HCT116 (cell line): ENCODE data around the gene DRAXIN. TPM values are rescaled to one million over a fixed set of nuclear protein-coding genes. Genes with fewer than 3 reads are reported as not detected.
"Not testable (repeated sequence)": the region's sequence is repeated elsewhere in the genome, so short reads cannot be mapped to it uniquely, and the experiment has no call there.

Experiments used
- ATAC-seq: fragments of 200-7000 bp; cut with Tn5 transposase; 2 replicates; pipeline ENCODE4 v1.9.1; 2020; ENCODE audit warnings: mild to moderate bottlenecking, moderate library complexity
- BruUV-seq: library from RNA; stranded (reverse); fragments of 400-500 nt; replicated peaks from 2 replicates; lab custom pipeline; 2021; lab: Mats Ljungman, UMichigan
- CTCF ChIA-PET: fragments of 300-600 bp; sonication (Branson Sonifier 250); formaldehyde crosslinking; loops from one replicate; lab custom pipeline; 2021; ENCODE audit warnings: antibody characterized with exemption; lab: Charles Lee
- POLR2A ChIA-PET: fragments of 300-600, 350-600 bp; sonication (Branson Sonifier 250); formaldehyde crosslinking; loops from one replicate; lab custom pipeline; 2021; ENCODE audit warnings: antibody characterized with exemption; lab: Charles Lee
- RAD21 ChIA-PET, 2 experiments: fragments of 300-600 bp; sonication (Branson Sonifier 250); formaldehyde crosslinking; loops; one replicate each; lab custom pipeline; 2023; ENCODE audit warnings: low total read pairs in 2 of 2; ENCODE audit not compliant: uncharacterized antibody in 2 of 2, unreplicated experiment in 2 of 2, low non-redundant PET in 1 of 2; lab: Charles Lee
- DNase-seq: peaks from one replicate; pipeline ENCODE4 v3.0.0-alpha.2; 2010; ENCODE audit warnings: low read depth, low spot score
- H2AFZ ChIP-seq: fragments of 200-600 bp; shearing (Covaris generic), sonication (generic); 2 replicates; pipeline ENCODE4 v1.6.1; 2017; ENCODE audit warnings: low read depth, mixed run types, mixed read lengths, antibody characterized with exemption, low read length; ENCODE audit not compliant: poor library complexity, severe bottlenecking
- H3K27ac ChIP-seq: 2 replicates; pipeline ENCODE4 v1.5.1; 2012; ENCODE audit warnings: low read depth, low read length
- H3K27me3 ChIP-seq: fragments of 200-600 bp; sonication (generic); 2 replicates; pipeline ENCODE4 v1.6.1; 2016; ENCODE audit warnings: mixed run types, low read length, mixed read lengths; ENCODE audit not compliant: insufficient read depth
- H3K36me3 ChIP-seq, 2 experiments: fragments of 200-500 bp in 1 of 2; fragments of 200-600 bp in 1 of 2; sonication (Bioruptor generic) in 1 of 2; sonication (generic) in 1 of 2; 2 replicates each; pipeline versions ENCODE4 v1.5.1 to v1.6.1; 2014 to 2016; ENCODE audit warnings: low read length in 2 of 2, inconsistent platforms in 1 of 2, mixed read lengths in 1 of 2, mixed run types in 1 of 2; ENCODE audit not compliant: insufficient read depth in 2 of 2, control insufficient read depth in 1 of 2
- H3K4me1 ChIP-seq, 2 experiments: fragments of 200-600 bp in 1 of 2; sonication (generic) in 1 of 2; 2 replicates each; pipeline versions ENCODE4 v1.5.1 to v1.6.1; 2012 to 2017; ENCODE audit warnings: low read length in 2 of 2, inconsistent platforms in 1 of 2, mild to moderate bottlenecking in 1 of 2, mixed read lengths in 1 of 2, mixed run types in 1 of 2, moderate library complexity in 1 of 2; ENCODE audit not compliant: insufficient read depth in 2 of 2, control insufficient read depth in 1 of 2
- H3K4me2 ChIP-seq: fragments of 200-600 bp; sonication (generic); 2 replicates; pipeline ENCODE4 v1.6.1; 2017; ENCODE audit warnings: mixed run types, low read length, mixed read lengths
- H3K4me3 ChIP-seq, 2 experiments: fragments of 200-600 bp in 1 of 2; sonication (generic) in 1 of 2; replicated peaks in 1 of 2; 2 replicates each; pipeline ENCODE4 v1.5.1; 2011 to 2016; ENCODE audit warnings: low read length in 2 of 2, control low read depth in 1 of 2, low read depth in 1 of 2, mild to moderate bottlenecking in 1 of 2, mixed read lengths in 1 of 2, mixed run types in 1 of 2
- H3K79me2 ChIP-seq: fragments of 200-600 bp; sonication (generic); 2 replicates; pipeline ENCODE4 v1.6.1; 2017; ENCODE audit warnings: mild to moderate bottlenecking, mixed run types, low read length, moderate library complexity, mixed read lengths; ENCODE audit not compliant: insufficient read depth
- H3K9ac ChIP-seq: fragments of 200-600 bp; sonication (generic); 2 replicates; pipeline ENCODE4 v1.6.1; 2016; ENCODE audit warnings: low read length, mixed read lengths
- H3K9me2 ChIP-seq: fragments of 200-600 bp; sonication (generic), shearing (Covaris generic); 2 replicates; pipeline ENCODE4 v1.6.1; 2017; ENCODE audit warnings: mixed run types, mild to moderate bottlenecking, moderate library complexity; ENCODE audit not compliant: insufficient read depth
- H3K9me3 ChIP-seq, 2 experiments: fragments of 200-500 bp in 1 of 2; fragments of 200-600 bp in 1 of 2; sonication (Bioruptor generic) in 1 of 2; sonication (generic) in 1 of 2; 2 replicates each; pipeline ENCODE4 v1.6.1; 2014 to 2017; ENCODE audit warnings: low read length in 2 of 2, mixed read lengths in 2 of 2, inconsistent platforms in 1 of 2, low read depth in 1 of 2, mild to moderate bottlenecking in 1 of 2, mixed run types in 1 of 2, moderate library complexity in 1 of 2; ENCODE audit not compliant: control insufficient read depth in 1 of 2, insufficient read depth in 1 of 2
- H4K20me1 ChIP-seq: fragments of 200-600 bp; sonication (generic), shearing (Covaris generic); 2 replicates; pipeline ENCODE4 v1.6.1; 2017; ENCODE audit warnings: mixed run types, mild to moderate bottlenecking, moderate library complexity; ENCODE audit not compliant: insufficient read depth
- ATF3 ChIP-seq: IDR thresholded peaks from 2 replicates; pipeline ENCODE4 v1.6.1; 2012
- CTCF ChIP-seq, 3 experiments: fragments of 200-600 bp in 1 of 3; sonication (generic) in 1 of 3; IDR thresholded peaks in 2 of 3; conservative IDR thresholded peaks in 1 of 3; 2 replicates each; pipeline ENCODE4 v1.5.1; 2012 to 2017; ENCODE audit warnings: low read depth in 2 of 3, low read length in 2 of 3, antibody characterized with exemption in 1 of 3, borderline replicate concordance in 1 of 3, control low read depth in 1 of 3, mild to moderate bottlenecking in 1 of 3, mixed read lengths in 1 of 3, mixed run types in 1 of 3, moderate library complexity in 1 of 3; ENCODE audit not compliant: insufficient read depth in 1 of 3
- EGR1 ChIP-seq: IDR thresholded peaks from 2 replicates; pipeline ENCODE4 v1.6.1; 2012; ENCODE audit warnings: low read depth
- ELF1 ChIP-seq: IDR thresholded peaks from 2 replicates; pipeline ENCODE4 v1.6.1; 2012; ENCODE audit warnings: low read depth, borderline replicate concordance
- EZH2 ChIP-seq: fragments of 200-600 bp; sonication (generic); IDR thresholded peaks from 2 replicates; pipeline ENCODE4 v1.6.1; 2017; ENCODE audit warnings: antibody characterized with exemption, mixed run types
- EZH2phosphoT487 ChIP-seq: fragments of 200-600 bp; IDR thresholded peaks from 2 replicates; pipeline ENCODE4 v1.6.1; 2018; ENCODE audit warnings: antibody characterized with exemption, borderline replicate concordance
- JUND ChIP-seq: IDR thresholded peaks from 2 replicates; pipeline ENCODE4 v1.6.1; 2012
- RAD21 ChIP-seq: IDR thresholded peaks from 2 replicates; pipeline ENCODE4 v1.6.1; 2012; ENCODE audit warnings: low read depth, mild to moderate bottlenecking
- REST ChIP-seq: IDR thresholded peaks from 2 replicates; pipeline ENCODE4 v1.6.1; 2012; ENCODE audit warnings: low read depth
- SIN3A ChIP-seq: IDR thresholded peaks from 2 replicates; pipeline ENCODE4 v1.6.1; 2012; ENCODE audit warnings: low read depth
- TCF7L2 ChIP-seq: IDR thresholded peaks from 2 replicates; pipeline ENCODE4 v1.7.0; 2011; ENCODE audit warnings: borderline replicate concordance, inconsistent platforms; ENCODE audit not compliant: insufficient read depth, insufficient read length; ENCODE audit errors: extremely low read depth
- ZFX ChIP-seq: fragments of 450-650 bp; IDR thresholded peaks from 2 replicates; pipeline ENCODE4 v1.6.1; 2017
- ZNF274 ChIP-seq: fragments of 200-500 bp; sonication (Bioruptor generic); IDR thresholded peaks from 2 replicates; pipeline ENCODE4 v1.6.1; 2014; ENCODE audit warnings: mild to moderate bottlenecking, low read depth, low read length, inconsistent platforms
- intact Hi-C: fragments of 100-400 bp; cut with micrococcal nuclease; formaldehyde crosslinking; loops from 2 replicates; pipeline ENCODE4 v1.10.0; 2022
- total RNA-seq: library from RNA; stranded (reverse); gene quantifications from one replicate; pipeline ENCODE4 v1.2.1, GENCODE V29; 2021; ENCODE audit not compliant: unreplicated experiment

Gene DRAXIN
- total RNA-seq, 1 experiment from 2014 or later = 0.47 TPM

DNA sequence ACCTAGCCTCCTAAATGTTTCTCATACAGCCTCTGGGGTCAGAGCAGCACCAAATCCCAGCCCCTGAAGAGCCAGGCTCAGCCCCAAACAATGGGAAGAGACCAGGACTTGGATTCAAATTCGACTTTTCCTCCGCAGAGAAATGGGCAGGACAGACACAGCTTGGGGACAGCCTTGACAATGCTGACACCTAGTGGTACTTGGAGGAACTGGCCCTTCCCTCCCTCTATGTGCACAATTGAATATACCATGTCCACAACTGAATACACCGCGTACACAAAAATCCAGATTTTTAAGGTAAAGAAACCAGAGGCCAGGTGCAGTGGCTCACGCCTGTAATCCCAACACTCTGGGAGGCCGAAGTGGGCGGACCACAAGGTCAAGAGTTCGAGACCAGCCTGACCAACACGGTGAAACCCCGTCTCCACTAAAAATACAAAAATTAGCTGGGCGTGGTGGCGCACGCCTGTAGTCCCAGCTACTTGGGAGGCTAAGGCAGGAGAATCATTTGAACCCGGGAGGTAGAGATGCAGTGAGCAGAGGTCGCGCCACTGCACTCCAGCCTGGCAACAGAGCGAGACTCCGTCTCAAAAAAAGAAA, 49.0 kb upstream of the DRAXIN start:
- DNase-seq, H4K20me1 ChIP-seq, H3K9me2 ChIP-seq, H3K36me3 ChIP-seq, H3K9ac ChIP-seq, BruUV-seq, H2AFZ ChIP-seq, H3K4me1 ChIP-seq, H3K4me3 ChIP-seq, H3K79me2 ChIP-seq, H3K27ac ChIP-seq, H3K4me2 ChIP-seq, H3K9me3 ChIP-seq: not testable (repeated sequence)
- H3K27me3 ChIP-seq = peaks cover 15% of the 10 kb centered on the region
- TF ChIP-seq RAD21 = peak; percentile 97
- TF ChIP-seq CTCF (IDR thresholded peaks at IDR 0.05 in 2 of 3, conservative IDR thresholded peaks at IDR 0.05 in 1 of 3; ENCODE audit: borderline replicate concordance in 1 of 3, insufficient read depth in 1 of 3, low read depth in 2 of 3, low read length in 2 of 3) = peak; percentile 86 to 97 (median 95)
- ChIA-PET CTCF (interaction anchor here (0.6 to 3.7 kb wide), 7 partner anchors 23 to 605 kb away, joined by 3 to 27 read pairs (median 4); partner anchors contain the start of genes DISP3 and EXOSC10), RAD21 (interaction anchor here in 1 of 2 experiments (0.7 kb wide), 1 partner anchor 605 kb away, joined by 3 read pairs; no protein-coding TSS in a partner anchor), POLR2A (interaction anchor here (0.6 kb wide), 1 partner anchor 394 kb away, joined by 5 read pairs; no protein-coding TSS in a partner anchor)
- peak; percentile 81 for ATAC-seq
- intact Hi-C loops = loop anchor here (1.0 to 2.0 kb wide), 4 partner anchors 164 to 401 kb away; partner anchors contain the start of gene DISP3

DNA sequence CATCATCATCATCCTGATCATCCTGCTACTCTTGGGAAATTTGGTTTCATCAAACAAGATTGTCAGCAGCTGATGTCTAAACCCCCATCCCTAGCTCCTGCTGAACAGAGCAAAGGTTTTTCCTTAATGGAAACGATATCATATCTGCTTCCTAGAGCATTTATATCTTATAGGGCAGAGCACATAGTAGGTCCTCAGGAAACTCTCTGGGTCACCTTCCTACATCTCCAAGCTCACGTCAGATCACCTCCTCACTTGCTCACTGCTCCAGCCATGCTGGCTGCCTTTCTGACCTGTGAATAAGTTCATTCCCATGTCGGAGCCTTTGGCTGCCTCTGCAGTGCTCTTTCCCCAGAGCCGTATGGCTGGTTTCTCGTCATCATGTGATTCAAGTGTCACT, 47.7 kb upstream of the DRAXIN start:
- intact Hi-C loops = loop anchor here (2.0 kb wide), 2 partner anchors 165 to 357 kb away; partner anchors contain the start of gene DISP3
- Histone ChIP-seq H3K79me2 (no peaks in the 10 kb centered on the region), H3K27ac (no peak overlapping the region), H4K20me1 (no peaks in the 10 kb centered on the region), H3K9me2 (no peaks in the 10 kb centered on the region), H3K9ac (no peak overlapping the region), H3K36me3 (no peaks in the 10 kb centered on the region), H2AFZ (no peak overlapping the region), H3K4me2 (no peak overlapping the region), H3K27me3 (peaks cover 4% of the 10 kb centered on the region), H3K9me3 (no peaks in the 10 kb centered on the region), H3K4me3 (no peak overlapping the region), H3K4me1 (no peaks in the 10 kb centered on the region; a peak in 1 of 4 replicates)
- ChIA-PET CTCF (interaction anchor here (1.2 to 3.7 kb wide), 4 partner anchors 371 to 606 kb away, joined by 4 to 27 read pairs (median 7); partner anchors contain the start of genes EXOSC10 and UBIAD1), RAD21 (interaction anchor here in 1 of 2 experiments (1.2 kb wide), 1 partner anchor 606 kb away, joined by 3 read pairs; no protein-coding TSS in a partner anchor), POLR2A (no interaction called here)
- DNase-seq (no peak), ATAC-seq (no peak)
- BruUV-seq = no TSS peak
- no peak for TF ChIP-seq JUND
- no peak for TF ChIP-seq EGR1
- no peak for TF ChIP-seq TCF7L2
- no peak for TF ChIP-seq ZFX
- TF ChIP-seq EZH2phosphoT487 = no peak
- TF ChIP-seq RAD21 = no peak
- no peak for TF ChIP-seq ELF1
- no peak for TF ChIP-seq EZH2
- no peak for TF ChIP-seq REST
- no peak for TF ChIP-seq SIN3A
- no peak for TF ChIP-seq ATF3
- TF ChIP-seq ZNF274 = no peak
